HG03520 (cell line): ENCODE data around the gene PRC1.

Experiments used
- ATAC-seq: cut with Tn5 transposase; IDR thresholded peaks from one replicate; pipeline ENCODE4 v1.9.1; 2021; ENCODE audit warnings: mild to moderate bottlenecking, moderate library complexity; ENCODE audit not compliant: unreplicated experiment

PRC1 gene

GRCh38 chr15:90990446-90990845 is 3.9 kb downstream of the PRC1 start:
- ATAC-seq: no peak

- no peak for ATAC-seq
These were observed 5.1 kb downstream of the PRC1 start for GRCh38 chr15:90989040-90989768.

- ATAC-seq: no peak
These were observed 6.0 kb downstream of the PRC1 start for GRCh38 chr15:90988296-90988695.

GRCh38 chr15:90987561-90988141 is 6.7 kb downstream of the PRC1 start:
- ATAC-seq: no peak

GRCh38 chr15:90986790-90987507 is 7.4 kb downstream of the PRC1 start:
- peak; percentile 54 for ATAC-seq

- ATAC-seq: peak; percentile 52
These were observed 12.2 kb downstream of the PRC1 start for GRCh38 chr15:90982135-90982534.

GRCh38 chr15:90981681-90982080 is 12.7 kb downstream of the PRC1 start:
- peak; percentile 67 for ATAC-seq

GRCh38 chr15:90979582-90979981 is 14.8 kb downstream of the PRC1 start:
- no peak for ATAC-seq

- ATAC-seq: no peak
These were observed 20.1 kb downstream of the PRC1 start for GRCh38 chr15:90974216-90974615.

- ATAC-seq: no peak
These were observed 22.2 kb downstream of the PRC1 start for GRCh38 chr15:90972133-90972532.

- ATAC-seq: no peak
These were observed 24.1 kb downstream of the PRC1 start for GRCh38 chr15:90970274-90970673.

GRCh38 chr15:90968434-90968833 is 25.9 kb downstream of the PRC1 start:
- no peak for ATAC-seq

GRCh38 chr15:90967206-90967605 is 27.1 kb downstream of the PRC1 start:
- ATAC-seq: no peak

- ATAC-seq: no peak
These were observed 28.1 kb downstream of the PRC1 start for GRCh38 chr15:90966262-90966661.

GRCh38 chr15:90962021-90962420 is 32.3 kb downstream of the PRC1 start:
- ATAC-seq: no peak

GRCh38 chr15:90960298-90961091 is 33.8 kb downstream of the PRC1 start:
- ATAC-seq: no peak

- no peak for ATAC-seq
These were observed 34.4 kb downstream of the PRC1 start for GRCh38 chr15:90959894-90960293.

GRCh38 chr15:90959028-90959595 is 35.2 kb downstream of the PRC1 start:
- ATAC-seq: no peak

- no peak for ATAC-seq
These were observed 36.5 kb downstream of the PRC1 start for GRCh38 chr15:90957791-90958190.

GRCh38 chr15:90957031-90957790 is 37.1 kb downstream of the PRC1 start:
- no peak for ATAC-seq
